ENCODE measurements around the gene RSL24D1. TPM values are rescaled to one million over a fixed set of nuclear protein-coding genes. Genes with fewer than 3 reads are reported as not detected.

The RSL24D1 gene
- total RNA-seq, 1 experiment from 2014 or later: 111 TPM

- H3K18ac ChIP-seq (ENCODE audit: insufficient read length, low read depth, low read length): no peak overlapping the region
- no peaks in the 10 kb centered on the region for H4K20me1 ChIP-seq (ENCODE audit: control insufficient read depth, insufficient read depth, insufficient read length)
- no peak overlapping the region for H3K4ac ChIP-seq (ENCODE audit: low read depth, low read length)
- H4K8ac ChIP-seq (replicated peaks; ENCODE audit: insufficient read length, low read depth, low read length): no peak overlapping the region
- no peak overlapping the region for H3K27ac Mint-ChIP-seq
- no peaks in the 10 kb centered on the region for H3K9me3 ChIP-seq (ENCODE audit: control insufficient read depth, low read depth, low read length)
- no peaks in the 10 kb centered on the region for H3K4me1 Mint-ChIP-seq
- H3K27me3 Mint-ChIP-seq (ENCODE audit: low read depth): no peaks in the 10 kb centered on the region
- WGBS (ENCODE audit: extremely low coverage, insufficient read length, low lambda C conversion rate): no CpG with 5 or more reads among the region's 1 CpG
- H3K4me3 Mint-ChIP-seq: no peak overlapping the region
- no peaks in the 10 kb centered on the region for H3K79me1 ChIP-seq (ENCODE audit: insufficient read depth, low read depth, low read length, poor library complexity, severe bottlenecking)
- no peak overlapping the region for H4K91ac ChIP-seq (ENCODE audit: insufficient read length, low read depth, low read length)
- H3K27me3 ChIP-seq (ENCODE audit: insufficient read depth, low read length): no peaks in the 10 kb centered on the region
- H3K23me2 ChIP-seq (ENCODE audit: insufficient read length, low read depth, low read length, poor library complexity, severe bottlenecking): no peaks in the 10 kb centered on the region
- no peak overlapping the region for H3T11ph ChIP-seq (ENCODE audit: low read length)
- H2BK5ac ChIP-seq (ENCODE audit: insufficient read length, low read length): no peak overlapping the region
- no peak overlapping the region for H3K4me2 ChIP-seq (ENCODE audit: insufficient read depth, insufficient read length, low read length)
- H3K14ac ChIP-seq (ENCODE audit: insufficient read depth, low read length): no peak overlapping the region
- H2AK5ac ChIP-seq (ENCODE audit: insufficient read length, low read length): no peak overlapping the region
- H3K4me1 ChIP-seq (ENCODE audit: insufficient read depth, low read length): no peaks in the 10 kb centered on the region; the same call in 1 of the 2 replicates
- no peak for DNase-seq
- no peaks in the 10 kb centered on the region for H3K36me3 Mint-ChIP-seq (ENCODE audit: insufficient read depth in 1 of 3, low read depth in 3 of 3)
- no peaks in the 10 kb centered on the region for H3K79me2 ChIP-seq (ENCODE audit: insufficient read depth, low read length)
- H2BK12ac ChIP-seq (ENCODE audit: insufficient read length, low read depth, low read length): no peak overlapping the region
- no peak overlapping the region for H2BK20ac ChIP-seq (ENCODE audit: low read depth, low read length, poor library complexity, severe bottlenecking)
- H4K5ac ChIP-seq (ENCODE audit: insufficient read length, low read depth, low read length): no peak overlapping the region
- H2BK15ac ChIP-seq (ENCODE audit: low read depth, low read length): no peak overlapping the region
- TF ChIP-seq CTCF (conservative IDR thresholded peaks at IDR 0.05): no peak
- H3K56ac ChIP-seq (ENCODE audit: insufficient read length, low read depth, low read length): no peak overlapping the region
- H3K9me3 Mint-ChIP-seq: no peaks in the 10 kb centered on the region
- H2BK120ac ChIP-seq (ENCODE audit: low read depth, low read length, poor library complexity, severe bottlenecking): no peak overlapping the region
- no peak overlapping the region for H3K9ac ChIP-seq (ENCODE audit: extremely low read depth, insufficient read length, low read length)
- no peak overlapping the region for H3K27ac ChIP-seq (ENCODE audit: insufficient read length, low read depth, low read length)
- H2AFZ ChIP-seq (ENCODE audit: low read length): no peak overlapping the region
- no peak overlapping the region for H3K23ac ChIP-seq (ENCODE audit: insufficient read length, low read depth, low read length)
Observed at GRCh38 chr15:55241186-55241585, 44.4 kb upstream of the RSL24D1 start.

All from H9 (cell line).